HepG2 (cell line): ENCODE measurements around the gene MAGI1. TPM values are rescaled to one million over a fixed set of nuclear protein-coding genes. Genes with fewer than 3 reads are reported as not detected.

ENCODE experiments used
- ATAC-seq: fragments of 200-7000 bp; cut with Tn5 transposase; 3 replicates; pipeline ENCODE4 v1.9.1; 2020; ENCODE audit warnings: mild to moderate bottlenecking, moderate library complexity
- BruUV-seq: library from RNA; stranded (reverse); fragments of 400-500 nt; replicated peaks from 2 replicates; lab custom pipeline; 2021; lab: Mats Ljungman, UMichigan
- CTCF ChIA-PET: fragments of 300-600 bp; formaldehyde crosslinking; extraction: SDS; loops from one replicate; lab custom pipeline; 2021; ENCODE audit warnings: low total read pairs, inconsistent platforms, low intra/inter-chr PET ratio; lab: Yijun Ruan, JAX
- POLR2A ChIA-PET: fragments of 350-600 bp; sonication (Branson Sonifier 250); formaldehyde crosslinking; loops from one replicate; lab custom pipeline; 2020; ENCODE audit warnings: antibody characterized with exemption, inconsistent platforms; lab: Yijun Ruan, JAX
- DNase-seq: peaks from one replicate; pipeline ENCODE4 v3.0.0-alpha.2; 2015; ENCODE audit warnings: low spot score
- FAIRE-seq: peaks from 3 replicates; lab custom pipeline; 2011; peaks lifted over from hg19 to GRCh38; lab: Jason Lieb, UNC
- H2AFZ ChIP-seq: one replicate; pipeline ENCODE4 v1.6.1; 2011; ENCODE audit warnings: low read length, inconsistent platforms
- H3K27ac ChIP-seq: fragments of 300-600 bp; 3 replicates; pipeline ENCODE4 v1.8.0; 2011; ENCODE audit warnings: mixed run types, mild to moderate bottlenecking, mixed read lengths, low read length, inconsistent platforms; ENCODE audit not compliant: insufficient read depth; ENCODE audit errors: extremely low read length
- H3K27me3 ChIP-seq, 2 experiments: fragments of 200-600 bp in 1 of 2; 2 replicates in 1 of 2; 3 replicates in 1 of 2; pipeline versions ENCODE4 v1.6.0 to v1.8.0; 2011; ENCODE audit warnings: low read length in 2 of 2, mild to moderate bottlenecking in 2 of 2, moderate library complexity in 2 of 2, inconsistent platforms in 1 of 2; ENCODE audit not compliant: insufficient read depth in 2 of 2, control insufficient read depth in 1 of 2
- H3K36me3 ChIP-seq, 2 experiments: fragments of 200-600 bp in 1 of 2; replicated peaks in 1 of 2; 2 replicates in 1 of 2; 3 replicates in 1 of 2; pipeline versions ENCODE4 v1.5.1 to v1.8.0; 2011; ENCODE audit warnings: low read length in 2 of 2, inconsistent platforms in 1 of 2; ENCODE audit not compliant: insufficient read depth in 2 of 2, control insufficient read depth in 1 of 2
- H3K4me1 ChIP-seq: 2 replicates; pipeline ENCODE4 v1.5.1; 2012; ENCODE audit warnings: low read length, inconsistent platforms; ENCODE audit not compliant: insufficient read depth
- H3K4me2 ChIP-seq: 2 replicates; pipeline ENCODE4 v1.6.0; 2011; ENCODE audit warnings: low read depth, low read length, inconsistent platforms
- H3K4me3 ChIP-seq, 3 experiments: fragments of 200-600 bp in 1 of 3; sonication (generic), shearing (Covaris generic) in 1 of 3; replicated peaks in 1 of 3; 2 replicates each; pipeline ENCODE4 v1.5.1; 2011 to 2016; ENCODE audit warnings: low read length in 3 of 3, inconsistent platforms in 2 of 3, low read depth in 2 of 3, mild to moderate bottlenecking in 2 of 3, control low read depth in 1 of 3, mixed read lengths in 1 of 3; ENCODE audit not compliant: insufficient read depth in 1 of 3
- H3K79me2 ChIP-seq: one replicate; pipeline ENCODE4 v1.6.1; 2011; ENCODE audit warnings: low read length, inconsistent platforms; ENCODE audit not compliant: insufficient read depth
- H3K9ac ChIP-seq: 2 replicates; pipeline ENCODE4 v1.6.0; 2011; ENCODE audit warnings: mild to moderate bottlenecking, low read depth, low read length, inconsistent platforms; ENCODE audit not compliant: insufficient read depth
- H3K9me3 ChIP-seq: 2 replicates; pipeline ENCODE4 v1.5.1; 2012; ENCODE audit warnings: mild to moderate bottlenecking, low read length
- H4K20me1 ChIP-seq: 2 replicates; pipeline ENCODE4 v1.6.0; 2011; ENCODE audit warnings: inconsistent platforms, mild to moderate bottlenecking, low read length, moderate library complexity; ENCODE audit not compliant: insufficient read depth
- CBX5 ChIP-seq: sonication (generic); formaldehyde crosslinking; IDR thresholded peaks from 2 replicates; pipeline ENCODE4 v1.4.0; 2020; ENCODE audit warnings: missing genetic modification reagents, borderline replicate concordance
- FOXC1 ChIP-seq: sonication (generic); formaldehyde crosslinking; IDR thresholded peaks from 2 replicates; pipeline ENCODE4 v1.8.0; 2022; ENCODE audit warnings: mild to moderate bottlenecking, missing genetic modification reagents, borderline replicate concordance
- JUND ChIP-seq: sonication (generic); formaldehyde crosslinking; IDR thresholded peaks from 2 replicates; pipeline ENCODE4 v1.8.0; 2022; ENCODE audit warnings: mild to moderate bottlenecking, missing genetic modification reagents
- KAT2B ChIP-seq: fragments of 150-350 bp; IDR thresholded peaks from 2 replicates; pipeline ENCODE4 v1.6.1; 2014; ENCODE audit warnings: low read depth, low read length, borderline replicate concordance
- MYNN ChIP-seq: sonication (generic); formaldehyde crosslinking; IDR thresholded peaks from 2 replicates; pipeline ENCODE4 v1.4.0; 2020; ENCODE audit warnings: mild to moderate bottlenecking, low read depth, missing genetic modification reagents
- PLRG1 ChIP-seq: fragments of 450-650 bp; conservative IDR thresholded peaks from 2 replicates; pipeline ENCODE4 v1.6.1; 2016
- RXRB ChIP-seq: IDR thresholded peaks from 2 replicates; pipeline ENCODE4 v1.6.1; 2016; ENCODE audit warnings: borderline replicate concordance, missing genetic modification reagents, missing compliant biosample characterization
- U2AF1 ChIP-seq: fragments of 200-400 bp; formaldehyde crosslinking; optimal IDR thresholded peaks from 2 replicates; pipeline ENCODE3; 2017; ENCODE audit warnings: mild to moderate bottlenecking, low read depth, low read length
- ZBTB25 ChIP-seq: IDR thresholded peaks from 2 replicates; pipeline ENCODE4 v1.6.1; 2018; ENCODE audit warnings: missing genetic modification reagents
- ZBTB42 ChIP-seq: sonication (generic); formaldehyde crosslinking; IDR thresholded peaks from 2 replicates; pipeline ENCODE4 v1.5.0; 2020; ENCODE audit warnings: mild to moderate bottlenecking, missing genetic modification reagents
- ZNF138 ChIP-seq: sonication (generic); formaldehyde crosslinking; IDR thresholded peaks from 2 replicates; pipeline ENCODE4 v1.5.0; 2020; ENCODE audit warnings: mild to moderate bottlenecking, low read depth, missing genetic modification reagents
- ZNF205 ChIP-seq: IDR thresholded peaks from 2 replicates; pipeline ENCODE4 v1.6.1; 2018; ENCODE audit warnings: missing biosample characterization, missing genetic modification reagents
- ZNF557 ChIP-seq: sonication (generic); formaldehyde crosslinking; IDR thresholded peaks from 2 replicates; pipeline ENCODE4 v1.4.0; 2020; ENCODE audit warnings: missing genetic modification reagents
- ZSCAN22 ChIP-seq: sonication (generic); formaldehyde crosslinking; IDR thresholded peaks from 2 replicates; pipeline ENCODE4 v1.4.0; 2020; ENCODE audit warnings: mild to moderate bottlenecking, missing genetic modification reagents
- WGBS: methylation state at CpG from one replicate; pipeline ENCODE4 v1.1.6; 2017; ENCODE audit warnings: low lambda C conversion rate; 5-methylcytosine and 5-hydroxymethylcytosine counted together
- in situ Hi-C: cut with HindIII; loops from 2 replicates; pipeline ENCODE4 v1.10.0; 2017; ENCODE audit warnings: low pct_unique_long_range_greater_than_20kb; ENCODE audit not compliant: extremely low pct_ligation_motif_present
- intact Hi-C: fragments of 100-400 bp; cut with micrococcal nuclease; formaldehyde crosslinking; loops from one replicate; pipeline ENCODE4 v1.10.0; 2022; ENCODE audit not compliant: unreplicated experiment
- polyA plus RNA-seq, 8 experiments: library from polyadenylated mRNA; depleted of rRNA in 3 of 8; stranded (reverse) in 7 of 8; unstranded in 1 of 8; fragments of >200 nt; fragmentation: Illumina TruSeq in 4 of 8; extraction: Trizol in 4 of 8; gene quantifications; 2 replicates each; pipeline versions ENCODE4 v1.2.1 to v1.2.3, GENCODE V29; 2011 to 2016; ENCODE audit warnings: low read depth in 4 of 8, missing spikeins in 1 of 8, mixed read lengths in 1 of 8; ENCODE audit not compliant: insufficient read depth in 1 of 8
- total RNA-seq, 5 experiments: library from RNA; depleted of rRNA; stranded (reverse); fragments of >200 nt; fragmentation: Illumina TruSeq; extraction: Trizol; gene quantifications; 2 replicates each; pipeline ENCODE4 v1.2.3, GENCODE V29; 2016; ENCODE audit warnings: low read depth in 1 of 5
- TF ChIP-seq, protein P1 (sequence below): sonication (generic); formaldehyde crosslinking; conservative IDR thresholded peaks from 2 replicates; pipeline ENCODE4 v1.5.0; 2020; ENCODE audit warnings: missing genetic modification reagents
- TF ChIP-seq, protein P2 (sequence below): sonication (generic); formaldehyde crosslinking; IDR thresholded peaks from 2 replicates; pipeline ENCODE4 v1.4.0; 2020; ENCODE audit warnings: missing genetic modification reagents

Gene MAGI1
- total and polyA plus RNA-seq, 2 of the 13 experiments (the other 11 are each of a cell fraction or from before 2014, with no cell fraction given) = 22.2 to 26.0 TPM

- Histone ChIP-seq H3K9me3 (no peaks in the 10 kb centered on the region), H3K4me3 (no peak overlapping the region), H3K27me3 (no peaks in the 10 kb centered on the region), H3K27ac (no peak overlapping the region), H3K9ac (no peak overlapping the region), H3K4me1 (peaks cover 23% of the 10 kb centered on the region), H2AFZ (no peak overlapping the region), H3K36me3 (no peaks in the 10 kb centered on the region), H3K4me2 (no peak overlapping the region), H4K20me1 (peaks cover 10% of the 10 kb centered on the region), H3K79me2 (peaks cover 5% of the 10 kb centered on the region)
- ATAC-seq = no peak
- in situ Hi-C loops = no loop called here
- CTCF ChIA-PET = no interaction called here
- no peak for FAIRE-seq
- BruUV-seq = no TSS peak
- no peak for DNase-seq
- intact Hi-C loops = no loop called here
- WGBS = 95% methylated on average over 2 of the region's 2 CpGs
- POLR2A ChIA-PET = no interaction called here
- TF ChIP-seq ZSCAN22 (CRISPR knock-in tag) (no peak), MYNN (CRISPR knock-in tag) (no peak), ZBTB25 (CRISPR knock-in tag) (no peak)
Measured at GRCh38 chr3:65658401-65658800, 380.3 kb downstream of the MAGI1 start.

- in situ Hi-C loops (no loop called here), intact Hi-C loops (no loop called here)
- FAIRE-seq (no peak), ATAC-seq (no peak), DNase-seq (no peak)
- Histone ChIP-seq H3K27me3 (no peaks in the 10 kb centered on the region), H3K27ac (no peak overlapping the region), H3K79me2 (peaks cover 5% of the 10 kb centered on the region), H3K4me3 (no peak overlapping the region), H3K36me3 (no peaks in the 10 kb centered on the region), H3K9ac (no peak overlapping the region), H3K4me1 (peaks cover 10% of the 10 kb centered on the region), H3K4me2 (no peak overlapping the region), H2AFZ (no peak overlapping the region), H3K9me3 (no peaks in the 10 kb centered on the region), H4K20me1 (peaks cover 7% of the 10 kb centered on the region)
- WGBS = 99% methylated on average over 4 of the region's 4 CpGs
- ChIA-PET CTCF (no interaction called here), POLR2A (no interaction called here)
- BruUV-seq = no TSS peak
- TF ChIP-seq ZBTB42 (CRISPR knock-in tag) (no peak), ZNF205 (CRISPR knock-in tag) (no peak), KAT2B (no peak), PLRG1 (no peak), ZNF138 (no peak), ZNF557 (CRISPR knock-in tag) (no peak), U2AF1 (no peak), RXRB (CRISPR knock-in tag) (no peak), CBX5 (CRISPR knock-in tag) (no peak), JUND (CRISPR knock-in tag) (no peak), FOXC1 (CRISPR knock-in tag) (no peak)
- TF ChIP-seq, protein P1, sequence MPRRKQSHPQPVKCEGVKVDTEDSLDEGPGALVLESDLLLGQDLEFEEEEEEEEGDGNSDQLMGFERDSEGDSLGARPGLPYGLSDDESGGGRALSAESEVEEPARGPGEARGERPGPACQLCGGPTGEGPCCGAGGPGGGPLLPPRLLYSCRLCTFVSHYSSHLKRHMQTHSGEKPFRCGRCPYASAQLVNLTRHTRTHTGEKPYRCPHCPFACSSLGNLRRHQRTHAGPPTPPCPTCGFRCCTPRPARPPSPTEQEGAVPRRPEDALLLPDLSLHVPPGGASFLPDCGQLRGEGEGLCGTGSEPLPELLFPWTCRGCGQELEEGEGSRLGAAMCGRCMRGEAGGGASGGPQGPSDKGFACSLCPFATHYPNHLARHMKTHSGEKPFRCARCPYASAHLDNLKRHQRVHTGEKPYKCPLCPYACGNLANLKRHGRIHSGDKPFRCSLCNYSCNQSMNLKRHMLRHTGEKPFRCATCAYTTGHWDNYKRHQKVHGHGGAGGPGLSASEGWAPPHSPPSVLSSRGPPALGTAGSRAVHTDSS (CRISPR knock-in tag) = no peak
- TF ChIP-seq, protein P2, sequence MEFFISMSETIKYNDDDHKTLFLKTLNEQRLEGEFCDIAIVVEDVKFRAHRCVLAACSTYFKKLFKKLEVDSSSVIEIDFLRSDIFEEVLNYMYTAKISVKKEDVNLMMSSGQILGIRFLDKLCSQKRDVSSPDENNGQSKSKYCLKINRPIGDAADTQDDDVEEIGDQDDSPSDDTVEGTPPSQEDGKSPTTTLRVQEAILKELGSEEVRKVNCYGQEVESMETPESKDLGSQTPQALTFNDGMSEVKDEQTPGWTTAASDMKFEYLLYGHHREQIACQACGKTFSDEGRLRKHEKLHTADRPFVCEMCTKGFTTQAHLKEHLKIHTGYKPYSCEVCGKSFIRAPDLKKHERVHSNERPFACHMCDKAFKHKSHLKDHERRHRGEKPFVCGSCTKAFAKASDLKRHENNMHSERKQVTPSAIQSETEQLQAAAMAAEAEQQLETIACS (CRISPR knock-in tag) = no peak
Measured at GRCh38 chr3:65655061-65655460, 383.7 kb downstream of the MAGI1 start.
